Hematopoietic multipotent progenitor cell (in vitro differentiated cells): ENCODE measurements around the gene ADM2. TPM values are rescaled to one million over a fixed set of nuclear protein-coding genes. Genes with fewer than 3 reads are reported as not detected.
"Not testable (repeated sequence)": the region's sequence is repeated elsewhere in the genome, so short reads cannot be mapped to it uniquely, and the experiment has no call there.

Experiments
- DNase-seq, 3 donors: peaks; one replicate each; pipeline ENCODE4 v3.0.0-alpha.2; 2011 to 2015; ENCODE audit warnings: low read depth in 2 of 3, low spot score in 2 of 3
- total RNA-seq: library from RNA; depleted of rRNA; stranded (reverse); fragments of >200 nt; gene quantifications from one replicate; pipeline ENCODE4 v1.2.3, GENCODE V29; 2012

Gene ADM2
- total RNA-seq, 1 donor = 0.54 TPM

- not testable (repeated sequence) for DNase-seq
These were observed 52.7 kb downstream of the ADM2 start for GRCh38 chr22:50533856-50534711.

- DNase-seq = no peak
These were observed 53.8 kb downstream of the ADM2 start for GRCh38 chr22:50535113-50535512.

Other genes starting within 250 kb of the ADM2 start
- gene TUBGCP6, start 236.5 kb upstream of the ADM2 start, total RNA-seq = 76.7 TPM
- 51.7 TPM for gene HDAC10, start 230.3 kb upstream of the ADM2 start, total RNA-seq
- gene MAPK12, start 219.9 kb upstream of the ADM2 start, total RNA-seq = 30.2 TPM
- gene MAPK11, start 211.2 kb upstream of the ADM2 start, total RNA-seq = 11.8 TPM
- gene PLXNB2, start 173.9 kb upstream of the ADM2 start, total RNA-seq = 91.8 TPM
- gene DENND6B, start 154.5 kb upstream of the ADM2 start, total RNA-seq = 9.2 TPM
- gene PPP6R2, start 138.2 kb upstream of the ADM2 start, total RNA-seq = 70.3 TPM
- gene SBF1, start 6.5 kb upstream of the ADM2 start, total RNA-seq = 118 TPM
- not detected for gene MIOX, start 5.3 kb downstream of the ADM2 start, total RNA-seq
- 65.4 TPM for gene LMF2, start 26.2 kb downstream of the ADM2 start, total RNA-seq
- gene NCAPH2, start 26.7 kb downstream of the ADM2 start, total RNA-seq = 38.2 TPM
- 7.3 TPM for gene SCO2, start 44.1 kb downstream of the ADM2 start, total RNA-seq
- gene TYMP, start 48.5 kb downstream of the ADM2 start, total RNA-seq = 20.5 TPM
- 1.6 TPM for gene KLHDC7B, start 64.4 kb downstream of the ADM2 start, total RNA-seq
- 0.54 TPM for gene SYCE3, start 81.4 kb downstream of the ADM2 start, total RNA-seq
- 13.2 TPM for gene CPT1B, start 96.9 kb downstream of the ADM2 start, total RNA-seq
- gene CHKB, start 101.3 kb downstream of the ADM2 start, total RNA-seq = 63.8 TPM
- gene MAPK8IP2, start 119.2 kb downstream of the ADM2 start, total RNA-seq = 0.27 TPM
- gene ARSA, start 146.6 kb downstream of the ADM2 start, total RNA-seq = 24.5 TPM
- 24.8 TPM for gene SHANK3, start 191.3 kb downstream of the ADM2 start, total RNA-seq